H9 (cell line): ENCODE measurements around the gene DNAJC10. TPM values are rescaled to one million over a fixed set of nuclear protein-coding genes. Genes with fewer than 3 reads are reported as not detected.

Source experiments
- DNase-seq: peaks from one replicate; pipeline ENCODE4 v3.0.0-alpha.2; 2017
- H2AFZ ChIP-seq: one replicate; pipeline ENCODE4 v1.6.1; 2013; ENCODE audit warnings: mild to moderate bottlenecking, low read length, control low read depth, moderate library complexity
- H2AK5ac ChIP-seq: 2 replicates; pipeline ENCODE4 v1.6.1; 2013; ENCODE audit warnings: low read length, control low read depth, mixed read lengths; ENCODE audit not compliant: insufficient read length
- H2BK120ac ChIP-seq: one replicate; pipeline ENCODE4 v1.6.1; 2013; ENCODE audit warnings: low read depth, mild to moderate bottlenecking, low read length, control low read depth, inconsistent platforms; ENCODE audit not compliant: poor library complexity, severe bottlenecking
- H2BK12ac ChIP-seq: 2 replicates; pipeline ENCODE4 v1.6.1; 2013; ENCODE audit warnings: low read length, control low read depth, mixed read lengths, low read depth; ENCODE audit not compliant: insufficient read length
- H2BK15ac ChIP-seq: 2 replicates; pipeline ENCODE4 v1.6.1; 2013; ENCODE audit warnings: low read depth, low read length, control low read depth
- H2BK20ac ChIP-seq: one replicate; pipeline ENCODE4 v1.6.1; 2013; ENCODE audit warnings: low read depth, mild to moderate bottlenecking, low read length, control low read depth, inconsistent platforms; ENCODE audit not compliant: poor library complexity, severe bottlenecking
- H2BK5ac ChIP-seq: 2 replicates; pipeline ENCODE4 v1.6.1; 2013; ENCODE audit warnings: low read length, control low read depth, mixed read lengths; ENCODE audit not compliant: insufficient read length
- H3K14ac ChIP-seq: 2 replicates; pipeline ENCODE4 v1.6.1; 2013; ENCODE audit warnings: low read length, control low read depth; ENCODE audit not compliant: insufficient read depth
- H3K18ac ChIP-seq: 2 replicates; pipeline ENCODE4 v1.6.1; 2013; ENCODE audit warnings: low read depth, mild to moderate bottlenecking, mixed read lengths, low read length, control low read depth; ENCODE audit not compliant: insufficient read length
- H3K23ac ChIP-seq: 2 replicates; pipeline ENCODE4 v1.6.1; 2013; ENCODE audit warnings: low read length, control low read depth, mixed read lengths, low read depth; ENCODE audit not compliant: insufficient read length
- H3K23me2 ChIP-seq: 2 replicates; pipeline ENCODE4 v1.6.1; 2013; ENCODE audit warnings: low read depth, mild to moderate bottlenecking, mixed read lengths, low read length, control low read depth; ENCODE audit not compliant: insufficient read length, poor library complexity, severe bottlenecking
- H3K27ac ChIP-seq: 2 replicates; pipeline ENCODE4 v1.5.1; 2013; ENCODE audit warnings: low read length, control low read depth, mixed read lengths, low read depth; ENCODE audit not compliant: insufficient read length
- H3K27me3 ChIP-seq: 2 replicates; pipeline ENCODE4 v1.6.1; 2013; ENCODE audit warnings: low read length, control low read depth, inconsistent platforms; ENCODE audit not compliant: insufficient read depth
- H3K4ac ChIP-seq: 2 replicates; pipeline ENCODE4 v1.6.1; 2013; ENCODE audit warnings: low read depth, mild to moderate bottlenecking, control low read depth, inconsistent platforms, low read length, moderate library complexity
- H3K4me1 ChIP-seq: 2 replicates; pipeline ENCODE4 v1.6.1; 2013; ENCODE audit warnings: low read length, control low read depth, inconsistent platforms; ENCODE audit not compliant: insufficient read depth
- H3K4me2 ChIP-seq: 2 replicates; pipeline ENCODE4 v1.6.1; 2013; ENCODE audit warnings: low read length, control low read depth, mixed read lengths; ENCODE audit not compliant: insufficient read length, insufficient read depth
- H3K56ac ChIP-seq: 2 replicates; pipeline ENCODE4 v1.6.1; 2013; ENCODE audit warnings: low read depth, mild to moderate bottlenecking, mixed read lengths, low read length, control low read depth; ENCODE audit not compliant: insufficient read length
- H3K79me1 ChIP-seq: 2 replicates; pipeline ENCODE4 v1.6.1; 2013; ENCODE audit warnings: low read depth, mild to moderate bottlenecking, moderate library complexity, low read length, control low read depth, inconsistent platforms; ENCODE audit not compliant: insufficient read depth, poor library complexity, severe bottlenecking
- H3K79me2 ChIP-seq: 2 replicates; pipeline ENCODE4 v1.6.1; 2013; ENCODE audit warnings: low read length, control low read depth, inconsistent platforms; ENCODE audit not compliant: insufficient read depth
- H3K9ac ChIP-seq: 2 replicates; pipeline ENCODE4 v1.6.1; 2013; ENCODE audit warnings: low read length, control low read depth, mixed read lengths; ENCODE audit not compliant: insufficient read length; ENCODE audit errors: extremely low read depth
- H3K9me3 ChIP-seq: one replicate; pipeline ENCODE4 v1.6.1; 2013; ENCODE audit warnings: low read depth, low read length, inconsistent platforms; ENCODE audit not compliant: control insufficient read depth
- H3T11ph ChIP-seq: one replicate; pipeline ENCODE4 v1.6.1; 2013; ENCODE audit warnings: mild to moderate bottlenecking, low read length, control low read depth, inconsistent platforms
- H4K20me1 ChIP-seq: one replicate; pipeline ENCODE4 v1.6.1; 2013; ENCODE audit not compliant: control insufficient read depth, insufficient read length, insufficient read depth
- H4K5ac ChIP-seq: 2 replicates; pipeline ENCODE4 v1.6.1; 2013; ENCODE audit warnings: low read depth, mild to moderate bottlenecking, mixed read lengths, low read length, control low read depth; ENCODE audit not compliant: insufficient read length
- H4K8ac ChIP-seq: replicated peaks from 2 replicates; pipeline ENCODE4 v1.6.1; 2013; ENCODE audit warnings: low read length, control low read depth, mixed read lengths, low read depth; ENCODE audit not compliant: insufficient read length
- H4K91ac ChIP-seq: 2 replicates; pipeline ENCODE4 v1.6.1; 2013; ENCODE audit warnings: low read depth, mild to moderate bottlenecking, moderate library complexity, mixed read lengths, low read length, control low read depth; ENCODE audit not compliant: insufficient read length
- H3K27ac Mint-ChIP-seq, 3 experiments: 2 replicates in 2 of 3; 3 replicates in 1 of 3; pipeline ENCODE4 v1.8.0; 2020 to 2021; ENCODE audit warnings: mixed read lengths in 3 of 3, mild to moderate bottlenecking in 1 of 3, moderate library complexity in 1 of 3
- H3K27me3 Mint-ChIP-seq: 2 replicates; pipeline ENCODE4 v1.8.0; 2021; ENCODE audit warnings: low read depth, mild to moderate bottlenecking, moderate library complexity, mixed read lengths
- H3K36me3 Mint-ChIP-seq, 3 experiments: 2 replicates in 2 of 3; 3 replicates in 1 of 3; pipeline ENCODE4 v1.8.0; 2020 to 2021; ENCODE audit warnings: low read depth in 3 of 3, mixed read lengths in 3 of 3; ENCODE audit not compliant: insufficient read depth in 1 of 3
- H3K4me1 Mint-ChIP-seq, 2 experiments: 2 replicates each; pipeline ENCODE4 v1.8.0; 2020; ENCODE audit warnings: mixed read lengths in 2 of 2
- H3K4me3 Mint-ChIP-seq, 2 experiments: 2 replicates in 1 of 2; 3 replicates in 1 of 2; pipeline ENCODE4 v1.8.0; 2020 to 2021; ENCODE audit warnings: mild to moderate bottlenecking in 2 of 2, mixed read lengths in 2 of 2, moderate library complexity in 1 of 2
- H3K9me3 Mint-ChIP-seq, 2 experiments: 2 replicates in 1 of 2; 3 replicates in 1 of 2; pipeline ENCODE4 v1.8.0; 2020; ENCODE audit warnings: mild to moderate bottlenecking in 2 of 2, mixed read lengths in 2 of 2, moderate library complexity in 1 of 2
- WGBS: extraction: QIAGEN DNeasy Blood & Tissue Kit; methylation state at CpG from one replicate; pipeline ENCODE4 v1.1.7; 2013; ENCODE audit warnings: missing lambda C conversion rate, low lambda C conversion rate, mixed read lengths; ENCODE audit not compliant: insufficient read length; ENCODE audit errors: extremely low coverage; 5-methylcytosine and 5-hydroxymethylcytosine counted together
- total RNA-seq: library from RNA; stranded (reverse); gene quantifications from 2 replicates; pipeline ENCODE4 v1.2.1, GENCODE V29; 2021
- TF ChIP-seq, protein P1 (sequence below): fragments of 200-600 bp; sonication (generic); conservative IDR thresholded peaks from 3 replicates; pipeline ENCODE4 v1.8.0; 2021; ENCODE audit warnings: antibody characterized with exemption, mild to moderate bottlenecking

Gene DNAJC10
- total RNA-seq, 1 experiment from 2014 or later = 129 TPM

DNA sequence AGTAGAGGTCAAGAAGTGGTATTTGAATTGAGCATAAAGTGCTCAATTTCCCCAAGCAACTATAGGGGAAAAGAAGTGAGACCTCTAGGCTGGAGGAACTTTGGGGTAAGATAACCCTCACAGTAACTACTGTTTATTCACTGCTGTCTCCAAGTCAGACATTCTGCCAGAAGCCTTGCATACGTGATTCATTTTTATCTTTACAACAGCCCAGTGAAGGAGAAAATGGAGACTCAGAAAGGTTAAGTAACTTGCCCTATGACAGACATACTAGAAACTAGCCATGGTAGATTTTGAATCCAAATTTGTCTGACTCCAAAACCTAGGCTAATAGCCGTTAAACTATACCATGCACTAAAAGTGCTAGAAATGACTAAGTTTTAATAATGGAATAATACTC, 28.4 kb downstream of the DNAJC10 start:
- Histone ChIP-seq H2AFZ (no peak overlapping the region), H3K9ac (no peak overlapping the region), H3T11ph (no peak overlapping the region), H4K91ac (no peak overlapping the region), H2AK5ac (no peak overlapping the region), H3K79me2 (no peaks in the 10 kb centered on the region), H3K9me3 (no peaks in the 10 kb centered on the region), H4K8ac (no peak overlapping the region), H2BK12ac (no peak overlapping the region), H3K27me3 (no peaks in the 10 kb centered on the region), H3K27ac (no peak overlapping the region), H2BK5ac (no peak overlapping the region), H4K5ac (no peak overlapping the region), H3K23me2 (no peaks in the 10 kb centered on the region), H3K79me1 (no peaks in the 10 kb centered on the region), H2BK120ac (no peak overlapping the region), H2BK20ac (no peak overlapping the region), H3K4me2 (no peak overlapping the region), H2BK15ac (no peak overlapping the region), H3K4me1 (no peaks in the 10 kb centered on the region), H4K20me1 (no peaks in the 10 kb centered on the region), H3K23ac (no peak overlapping the region), H3K18ac (no peak overlapping the region), H3K14ac (no peak overlapping the region), H3K56ac (no peak overlapping the region), H3K4ac (no peak overlapping the region)
- H3K36me3 Mint-ChIP-seq = peaks cover 37 to 59% (median 49%) of the 10 kb centered on the region in 3 experiments
- DNase-seq = no peak
- no peaks in the 10 kb centered on the region for H3K27me3 Mint-ChIP-seq
- TF ChIP-seq, protein P1, sequence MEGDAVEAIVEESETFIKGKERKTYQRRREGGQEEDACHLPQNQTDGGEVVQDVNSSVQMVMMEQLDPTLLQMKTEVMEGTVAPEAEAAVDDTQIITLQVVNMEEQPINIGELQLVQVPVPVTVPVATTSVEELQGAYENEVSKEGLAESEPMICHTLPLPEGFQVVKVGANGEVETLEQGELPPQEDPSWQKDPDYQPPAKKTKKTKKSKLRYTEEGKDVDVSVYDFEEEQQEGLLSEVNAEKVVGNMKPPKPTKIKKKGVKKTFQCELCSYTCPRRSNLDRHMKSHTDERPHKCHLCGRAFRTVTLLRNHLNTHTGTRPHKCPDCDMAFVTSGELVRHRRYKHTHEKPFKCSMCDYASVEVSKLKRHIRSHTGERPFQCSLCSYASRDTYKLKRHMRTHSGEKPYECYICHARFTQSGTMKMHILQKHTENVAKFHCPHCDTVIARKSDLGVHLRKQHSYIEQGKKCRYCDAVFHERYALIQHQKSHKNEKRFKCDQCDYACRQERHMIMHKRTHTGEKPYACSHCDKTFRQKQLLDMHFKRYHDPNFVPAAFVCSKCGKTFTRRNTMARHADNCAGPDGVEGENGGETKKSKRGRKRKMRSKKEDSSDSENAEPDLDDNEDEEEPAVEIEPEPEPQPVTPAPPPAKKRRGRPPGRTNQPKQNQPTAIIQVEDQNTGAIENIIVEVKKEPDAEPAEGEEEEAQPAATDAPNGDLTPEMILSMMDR = no peak
- no CpG with 5 or more reads among the region's 2 CpGs for WGBS
- H3K27ac Mint-ChIP-seq = no peak overlapping the region
- H3K4me1 Mint-ChIP-seq = no peaks in the 10 kb centered on the region
- peaks cover 0 to 5% of the 10 kb centered on the region in 2 experiments; a peak in 1 of 5 replicates for H3K9me3 Mint-ChIP-seq
- H3K4me3 Mint-ChIP-seq = no peak overlapping the region
